ENCODE measurements around the gene OR7A5.
"Not testable (repeated sequence)": the region's sequence is repeated elsewhere in the genome, so short reads cannot be mapped to it uniquely, and the experiment has no call there.

The OR7A5 gene

DNA sequence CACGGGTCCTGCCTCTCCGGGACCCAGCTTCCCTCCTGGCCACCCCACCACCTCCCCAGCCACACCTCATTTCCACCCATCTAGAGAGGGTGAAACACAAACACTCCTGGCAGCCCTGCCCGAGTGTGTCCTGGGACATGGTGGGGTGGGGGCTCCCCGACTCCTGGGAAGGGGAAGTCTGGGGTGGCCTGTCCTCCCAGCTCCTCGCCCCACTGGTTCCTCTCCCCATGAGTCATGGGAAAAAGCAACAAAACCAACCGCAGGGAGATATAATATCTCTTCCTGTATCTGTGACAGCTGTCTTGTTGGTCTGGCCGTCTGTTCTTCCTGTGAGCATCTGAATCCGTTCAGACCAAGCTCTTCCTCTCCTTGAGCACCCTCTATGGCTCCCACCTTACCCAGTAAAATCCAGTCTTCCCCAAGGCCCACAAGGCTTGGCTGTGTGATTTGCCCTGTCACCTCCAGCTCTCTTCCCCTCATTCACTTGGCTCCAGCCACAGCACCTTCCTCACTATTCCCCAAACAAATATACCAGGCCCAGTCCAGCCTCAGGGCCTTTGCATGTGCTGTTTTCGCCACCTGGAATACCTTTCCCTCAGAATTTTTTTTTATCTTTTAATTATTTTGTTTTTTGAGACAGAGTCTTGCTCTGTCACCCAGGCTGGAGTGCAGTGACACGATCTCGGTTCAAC is 49.7 kb downstream of the OR7A5 start:
- DNase-seq (ENCODE audit: low read depth in 2 of 2) = peak; percentile 4 to 13

DNA sequence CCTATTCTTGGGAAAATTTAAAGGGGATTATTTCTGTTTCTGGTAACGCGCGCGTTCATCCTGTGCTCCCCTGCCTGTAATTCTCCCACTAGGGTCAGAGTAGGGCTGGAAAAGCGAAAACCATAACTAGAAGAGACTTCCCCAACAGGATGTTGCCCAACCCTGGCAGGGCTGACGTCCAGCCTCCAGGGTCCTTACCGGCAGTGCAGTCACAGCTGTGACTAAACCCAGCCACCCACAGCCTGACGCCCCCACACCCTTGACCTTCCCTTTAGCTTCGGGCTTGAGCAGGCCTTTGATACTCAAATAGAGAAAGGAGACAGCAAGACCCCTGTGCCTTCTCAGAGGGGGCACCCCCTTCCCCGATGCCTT is 50.3 kb downstream of the OR7A5 start:
- peak; percentile 26 to 47 for DNase-seq (ENCODE audit: low read depth in 2 of 2)

DNA sequence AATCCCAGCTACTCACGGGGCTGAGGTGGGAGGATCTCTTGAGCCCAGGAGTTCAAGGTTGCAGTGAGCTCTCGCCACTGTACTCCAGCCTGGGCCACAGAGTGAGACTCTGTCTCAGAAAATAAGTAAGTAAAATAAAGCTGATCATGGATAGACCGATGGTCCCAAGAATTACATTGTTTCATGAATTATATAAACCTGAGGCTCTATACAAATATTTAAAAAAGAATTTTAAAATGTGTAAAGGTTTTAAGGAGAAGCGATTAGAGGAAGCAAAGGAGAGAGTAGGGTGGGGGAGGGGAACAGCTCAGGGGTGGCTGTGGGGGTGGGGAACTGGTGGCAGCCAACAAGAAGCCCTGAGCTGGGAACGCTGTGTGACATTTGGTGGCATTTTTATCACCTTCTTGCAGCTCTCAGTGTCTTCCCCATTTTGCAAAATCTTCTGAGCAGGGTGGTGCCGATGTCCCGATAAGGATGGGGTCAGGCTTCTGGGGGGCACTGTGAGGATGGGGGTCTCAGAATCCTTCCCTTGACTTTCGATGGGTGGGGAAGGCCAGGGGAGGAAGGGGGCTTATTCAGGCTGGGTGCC is 51.5 kb downstream of the OR7A5 start:
- DNase-seq (ENCODE audit: low read depth in 2 of 2) = not testable (repeated sequence)

DNA sequence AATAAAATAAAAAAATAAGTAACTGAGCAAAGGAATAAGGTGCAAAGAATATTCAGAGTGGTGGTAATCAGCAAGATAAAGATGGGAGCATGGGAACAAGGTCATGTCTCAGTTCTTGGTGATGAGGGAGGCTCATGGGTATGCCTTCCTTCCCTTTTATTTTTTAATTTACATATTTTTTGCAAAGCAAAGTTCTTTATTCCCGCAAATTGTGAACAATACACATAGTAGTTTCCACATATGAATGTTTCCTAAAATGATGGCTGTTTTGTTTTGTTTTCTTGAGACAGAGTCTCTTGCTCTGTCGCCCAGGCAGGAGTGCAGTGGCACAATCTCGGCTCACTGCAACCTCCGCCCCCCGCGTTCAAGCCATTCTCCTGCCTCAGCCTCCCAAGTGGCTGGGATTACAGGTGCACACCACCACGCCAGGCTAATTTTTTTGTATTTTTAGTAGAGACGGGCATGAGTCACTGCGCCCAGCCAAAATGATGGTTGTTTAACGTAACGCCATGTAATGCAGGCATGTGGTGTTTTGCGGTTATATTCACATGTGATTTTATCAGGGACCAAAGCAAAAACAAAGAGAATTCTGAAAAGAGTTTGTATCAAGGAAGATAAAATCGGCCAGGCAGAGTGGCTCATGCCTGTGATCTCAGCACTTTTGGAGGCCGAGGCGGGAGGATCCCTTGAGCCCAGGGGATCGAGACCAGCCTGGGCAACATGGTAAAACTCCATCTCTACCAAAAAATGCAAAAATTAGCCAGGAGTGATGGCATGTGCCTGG is 52.2 kb downstream of the OR7A5 start:
- DNase-seq (ENCODE audit: low read depth in 2 of 2) = no peak

DNA sequence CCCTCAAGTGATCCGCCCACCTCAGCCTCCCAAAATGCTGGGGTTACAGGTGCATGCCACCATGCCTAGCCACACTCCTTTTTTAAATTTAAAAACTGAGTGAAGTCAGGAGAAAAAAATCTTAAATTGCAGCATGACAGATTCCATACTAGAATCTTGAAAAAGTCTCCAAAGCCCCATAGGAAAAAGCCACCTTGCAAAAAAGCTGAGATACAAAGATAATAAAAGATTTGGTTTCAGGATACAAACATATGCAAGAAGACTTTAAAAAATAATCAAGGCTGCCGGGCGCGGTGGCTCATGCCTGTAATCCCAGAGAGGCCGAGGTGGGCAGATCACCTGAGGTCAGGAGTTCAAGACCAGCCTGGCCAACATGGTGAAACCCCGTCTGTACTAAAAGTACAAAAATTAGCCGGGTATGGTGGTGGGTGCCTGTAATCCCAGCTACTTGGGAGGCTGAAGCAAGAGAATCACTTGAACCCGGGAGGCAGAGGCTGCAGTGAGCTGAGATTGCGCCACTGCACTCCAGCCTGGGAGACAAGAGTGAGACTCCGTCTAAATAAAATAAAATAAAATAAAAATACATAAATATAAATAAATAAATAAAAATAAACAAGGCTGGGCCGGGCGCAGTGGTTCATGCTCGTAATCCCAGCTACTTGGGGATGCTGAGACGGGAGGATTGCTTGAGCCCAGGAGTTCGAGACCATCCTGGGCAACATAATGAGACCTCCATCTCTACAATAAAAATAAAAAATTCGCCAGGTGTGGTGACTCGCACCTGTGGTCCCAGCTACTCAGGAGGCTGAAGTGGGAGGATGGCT is 53.1 kb downstream of the OR7A5 start:
- not testable (repeated sequence) for DNase-seq (ENCODE audit: low read depth in 2 of 2)

DNA sequence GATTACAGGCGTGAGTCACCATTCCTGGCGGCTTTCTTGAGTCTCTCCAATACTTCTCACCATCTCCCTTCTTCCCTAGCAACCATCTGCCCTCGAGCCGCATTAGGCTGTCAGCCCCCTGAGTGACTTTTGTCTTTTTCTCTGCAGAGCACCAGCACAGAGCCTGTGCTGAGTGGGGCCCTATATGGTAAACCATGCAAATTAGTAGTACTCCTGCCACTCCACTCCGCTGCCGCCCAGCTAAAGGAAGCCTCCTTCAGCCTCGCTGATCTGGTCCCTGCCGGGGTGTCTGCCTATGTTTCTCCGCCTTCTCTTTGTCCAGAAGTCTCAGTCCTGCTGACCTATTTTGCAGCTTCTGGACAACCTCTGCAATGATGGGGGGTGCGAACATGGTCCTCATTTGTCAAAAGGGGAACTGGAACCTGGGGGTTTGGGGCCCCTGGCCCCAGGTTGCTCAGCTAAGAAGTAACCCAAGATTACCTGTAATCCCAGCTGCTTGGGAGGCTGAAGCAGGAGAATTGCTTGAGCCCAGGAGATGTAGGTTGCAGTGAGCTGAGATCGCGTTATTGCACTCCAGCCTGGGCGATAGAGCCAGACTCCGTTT is 54.3 kb downstream of the OR7A5 start:
- not testable (repeated sequence) for DNase-seq (ENCODE audit: low read depth in 2 of 2)

DNA sequence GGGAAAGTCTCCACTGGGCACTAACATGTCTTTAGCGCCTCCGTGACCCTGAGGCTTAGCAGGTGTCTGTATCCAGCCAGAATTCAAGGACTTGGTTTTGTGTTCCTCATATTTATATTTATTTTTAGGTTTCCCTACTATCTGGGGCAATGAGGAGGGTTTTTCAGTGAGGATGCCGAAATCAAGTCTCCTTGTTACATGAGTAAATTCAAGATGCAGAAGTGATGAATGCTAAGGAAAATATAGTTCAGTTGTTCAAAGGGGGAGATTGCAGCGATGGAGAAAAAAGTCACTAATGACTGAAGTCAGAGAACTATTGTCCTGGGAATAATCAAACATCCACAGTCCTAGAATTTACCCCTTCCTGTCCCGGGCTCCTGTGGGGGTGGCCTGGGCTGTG is 55.8 kb downstream of the OR7A5 start:
- DNase-seq (ENCODE audit: low read depth in 2 of 2) = no peak

DNA sequence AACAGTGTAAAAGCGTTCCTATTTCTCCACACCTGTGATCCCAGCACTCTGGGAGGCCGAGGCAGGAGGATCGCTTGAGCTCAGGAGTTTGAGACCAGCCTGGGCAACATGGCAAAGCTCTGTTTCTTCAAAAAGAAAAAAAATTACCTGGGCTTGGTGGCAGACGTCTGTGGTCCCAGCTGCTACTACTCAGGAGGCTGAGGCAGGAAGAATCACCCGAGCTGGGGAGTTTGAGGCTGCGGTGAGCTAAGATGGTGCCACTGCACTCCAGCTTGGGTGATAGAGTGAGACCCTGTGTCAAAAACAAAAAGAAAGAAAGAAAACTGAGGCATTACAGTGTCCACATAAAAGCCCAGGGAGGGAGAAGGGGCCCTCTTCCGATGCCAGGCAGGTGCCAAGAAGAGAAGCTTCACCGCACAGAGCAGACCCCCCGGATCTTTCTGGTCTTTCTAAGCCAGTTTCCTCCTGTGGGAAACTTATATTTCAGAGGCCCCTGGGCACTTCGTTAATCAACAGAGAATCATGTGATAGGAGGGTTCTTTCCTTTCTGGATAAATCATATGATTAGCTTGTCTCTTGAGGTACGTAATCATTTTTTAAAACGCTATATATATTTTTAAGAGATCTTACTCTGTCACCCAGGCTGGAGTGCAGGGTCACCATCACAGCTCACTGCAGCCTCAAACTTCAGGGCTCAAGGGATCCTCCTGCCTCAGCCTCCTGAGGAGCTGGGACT is 56.7 kb downstream of the OR7A5 start, which contains the start of gene ADGRE2:
Gene ADGRE2, minus strand, starts transcription at position 451 of the 736 bp plus-strand sequence. CDS start 1,804 bp downstream, outside the sequence.
- DNase-seq (ENCODE audit: low read depth in 2 of 2) = not testable (repeated sequence)

DNA sequence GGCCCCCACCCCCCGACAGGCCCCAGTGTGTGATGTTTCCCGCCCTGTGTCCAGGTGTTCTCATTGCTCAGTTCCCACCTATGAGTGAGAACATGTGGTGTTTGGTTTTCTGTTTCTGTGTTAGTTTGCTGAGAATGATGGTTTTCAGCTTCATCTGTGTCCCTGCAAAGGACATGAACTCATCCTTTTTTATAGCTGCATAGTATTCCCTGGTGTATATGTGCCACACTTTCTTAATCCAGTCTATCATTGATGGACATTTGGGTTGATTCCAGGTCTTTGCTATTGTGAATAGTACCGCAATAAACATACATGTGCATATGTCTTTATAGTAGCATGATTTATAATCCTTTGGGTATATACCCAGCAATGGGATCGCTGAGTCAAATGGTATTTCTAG is 57.3 kb downstream of the OR7A5 start:
- not testable (repeated sequence) for DNase-seq (ENCODE audit: low read depth in 2 of 2)

Measured in stimulated activated CD8-positive, alpha-beta memory T cell treated with anti-CD3 and anti-CD28 coated beads, Interleukin-2, amount 100 ng/mL, for 48 hours (primary cell).